CD14-positive monocyte (primary cell): ENCODE results near the gene ETS1. TPM values are rescaled to one million over a fixed set of nuclear protein-coding genes. Genes with fewer than 3 reads are reported as not detected.

Source experiments
- DNase-seq, 3 donors: peaks; one replicate each; pipeline ENCODE4 v3.0.0-alpha.2; 2011 to 2022
- H2AFZ ChIP-seq: 2 replicates; pipeline ENCODE4 v1.6.0; 2012; ENCODE audit warnings: mild to moderate bottlenecking, low read depth, low read length, inconsistent platforms; ENCODE audit not compliant: insufficient read depth, poor library complexity, severe bottlenecking
- H3K27ac ChIP-seq, 2 donors: 1 replicate in 1 of 2; 2 replicates in 1 of 2; pipeline ENCODE4 v1.5.1; 2012 to 2013; ENCODE audit warnings: low read length in 2 of 2, control low read depth in 1 of 2, inconsistent platforms in 1 of 2, low read depth in 1 of 2, mild to moderate bottlenecking in 1 of 2
- H3K27me3 ChIP-seq, 2 donors: one replicate each; pipeline versions ENCODE4 v1.6.0 to v1.6.1; 2011 to 2013; ENCODE audit warnings: low read length in 2 of 2; ENCODE audit not compliant: control insufficient read depth in 2 of 2, insufficient read depth in 2 of 2
- H3K36me3 ChIP-seq, 2 donors: replicated peaks in 1 of 2; 1 replicate in 1 of 2; 2 replicates in 1 of 2; pipeline versions ENCODE4 v1.5.1 to v1.6.1; 2012 to 2013; ENCODE audit warnings: low read length in 2 of 2, control low read depth in 1 of 2, inconsistent platforms in 1 of 2, mild to moderate bottlenecking in 1 of 2; ENCODE audit not compliant: insufficient read depth in 2 of 2, control insufficient read depth in 1 of 2
- H3K4me1 ChIP-seq, 2 donors: 1 replicate in 1 of 2; 2 replicates in 1 of 2; pipeline versions ENCODE4 v1.5.1 to v1.6.1; 2012 to 2013; ENCODE audit warnings: low read length in 2 of 2, control low read depth in 1 of 2, inconsistent platforms in 1 of 2, mild to moderate bottlenecking in 1 of 2, moderate library complexity in 1 of 2; ENCODE audit not compliant: insufficient read depth in 2 of 2, control insufficient read depth in 1 of 2
- H3K4me2 ChIP-seq: replicated peaks from 2 replicates; pipeline ENCODE3; 2012; ENCODE audit warnings: low read length, moderate library complexity, mild to moderate bottlenecking; ENCODE audit not compliant: poor library complexity, severe bottlenecking; ENCODE audit errors: extremely low read depth
- H3K4me3 ChIP-seq, 3 experiments: fragments of 200-600 bp in 1 of 3; sonication (generic) in 1 of 3; replicated peaks in 1 of 3; 1 replicate in 2 of 3; 2 replicates in 1 of 3; pipeline ENCODE4 v1.5.1; 2011 to 2013; ENCODE audit warnings: low read length in 3 of 3, mild to moderate bottlenecking in 3 of 3, control low read depth in 2 of 3, low read depth in 2 of 3, inconsistent platforms in 1 of 3, moderate library complexity in 1 of 3
- H3K79me2 ChIP-seq: 2 replicates; pipeline ENCODE4 v1.6.0; 2012; ENCODE audit warnings: mild to moderate bottlenecking, control low read depth, inconsistent platforms, low read length, moderate library complexity; ENCODE audit not compliant: insufficient read depth
- H3K9ac ChIP-seq: 2 replicates; pipeline ENCODE4 v1.6.0; 2017; ENCODE audit warnings: low read length, mild to moderate bottlenecking; ENCODE audit not compliant: insufficient read depth, poor library complexity, severe bottlenecking
- H3K9me3 ChIP-seq, 2 donors: replicated peaks in 1 of 2; 1 replicate in 1 of 2; 2 replicates in 1 of 2; pipeline versions ENCODE4 v1.5.1 to v1.6.1; 2012 to 2013; ENCODE audit warnings: low read length in 2 of 2, control low read depth in 1 of 2; ENCODE audit not compliant: control insufficient read depth in 1 of 2, insufficient read depth in 1 of 2
- H4K20me1 ChIP-seq: 2 replicates; pipeline ENCODE4 v1.6.0; 2012; ENCODE audit warnings: mild to moderate bottlenecking, low read length, control low read depth, moderate library complexity; ENCODE audit not compliant: insufficient read depth
- H3K27ac Mint-ChIP-seq, 7 donors: one replicate each; pipeline ENCODE4 v1.8.0; 2020; ENCODE audit warnings: mild to moderate bottlenecking in 7 of 7, mixed read lengths in 7 of 7, moderate library complexity in 6 of 7, inconsistent platforms in 2 of 7
- H3K27me3 Mint-ChIP-seq, 3 donors: one replicate each; pipeline ENCODE4 v1.8.0; 2021 to 2022; ENCODE audit warnings: low read depth in 3 of 3, mild to moderate bottlenecking in 3 of 3, mixed read lengths in 3 of 3, moderate library complexity in 3 of 3, inconsistent platforms in 1 of 3
- H3K36me3 Mint-ChIP-seq, 2 donors: one replicate each; pipeline ENCODE4 v1.8.0; 2020; ENCODE audit warnings: mixed read lengths in 2 of 2, inconsistent platforms in 1 of 2, mild to moderate bottlenecking in 1 of 2
- H3K4me1 Mint-ChIP-seq: one replicate; pipeline ENCODE4 v1.8.0; 2020; ENCODE audit warnings: mild to moderate bottlenecking, mixed read lengths
- H3K4me3 Mint-ChIP-seq, 2 donors: one replicate each; pipeline ENCODE4 v1.8.0; 2020; ENCODE audit warnings: mild to moderate bottlenecking in 2 of 2, mixed read lengths in 2 of 2, moderate library complexity in 1 of 2
- H3K9me3 Mint-ChIP-seq, 7 donors: one replicate each; pipeline ENCODE4 v1.8.0; 2020 to 2022; ENCODE audit warnings: mixed read lengths in 7 of 7, mild to moderate bottlenecking in 6 of 7, moderate library complexity in 6 of 7, inconsistent platforms in 2 of 7
- WGBS: methylation state at CpG from one replicate; pipeline ENCODE4 v1.1.5; 2013; ENCODE audit warnings: missing lambda C conversion rate; ENCODE audit not compliant: insufficient coverage; 5-methylcytosine and 5-hydroxymethylcytosine counted together
- intact Hi-C, 2 donors: fragments of 100-400 bp; cut with micrococcal nuclease; formaldehyde crosslinking; loops; one replicate each; pipeline versions ENCODE4 v1.15.0 to v1.15.1; 2023
- polyA plus RNA-seq, 3 donors: library from polyadenylated mRNA; depleted of rRNA in 1 of 3; unstranded in 2 of 3; stranded (reverse) in 1 of 3; fragments of 300-500 nt in 2 of 3; fragments of >200 nt in 1 of 3; fragmentation: Illumina TruSeq in 2 of 3; gene quantifications; 1 replicate in 2 of 3; 2 replicates in 1 of 3; pipeline ENCODE4 v1.2.3, GENCODE V29; 2012 to 2021
- TF ChIP-seq, protein P1 (sequence below): fragments of 200-600 bp; IDR thresholded peaks from one replicate; pipeline ENCODE4 v1.8.0; 2022; ENCODE audit warnings: antibody characterized with exemption, mild to moderate bottlenecking

The ETS1 gene
- polyA plus RNA-seq, 3 donors, result 0.67 to 1.6 (median 1.6) TPM

DNA sequence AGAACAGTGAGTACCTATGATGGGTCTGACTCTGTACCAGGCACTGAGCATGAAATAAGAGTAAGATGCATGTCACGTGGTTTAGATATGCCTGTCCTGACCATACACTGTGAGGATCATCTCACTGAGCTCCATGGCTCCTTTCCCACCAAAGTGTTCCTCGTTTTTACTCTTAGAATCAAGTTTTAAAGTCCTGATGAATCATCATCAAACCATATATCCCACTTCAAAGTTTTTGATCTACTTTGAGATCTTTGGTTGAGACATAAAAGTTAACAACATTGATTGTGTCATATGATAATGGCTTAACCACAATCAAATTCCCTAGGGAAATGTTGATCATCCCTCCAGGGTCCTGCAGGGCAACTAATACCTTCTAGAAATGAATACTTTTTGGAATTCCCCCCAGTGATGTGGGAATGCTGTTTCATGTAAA lies 12.8 kb downstream of the ETS1 start:
- Histone ChIP-seq H3K9ac (no peak overlapping the region), H2AFZ (no peak overlapping the region), H3K79me2 (no peaks in the 10 kb centered on the region), H3K36me3 (no peaks in the 10 kb centered on the region), H3K27me3 (no peaks in the 10 kb centered on the region), H3K27ac (no peak overlapping the region), H4K20me1 (no peaks in the 10 kb centered on the region), H3K9me3 (no peaks in the 10 kb centered on the region), H3K4me3 (no peak overlapping the region), H3K4me1 (peaks cover 22 to 34% of the 10 kb centered on the region in 2 donors), H3K4me2 (no peak overlapping the region)
- H3K27ac Mint-ChIP-seq, result no peak overlapping the region
- H3K4me1 Mint-ChIP-seq, result peaks cover 27% of the 10 kb centered on the region
- intact Hi-C loops, result no loop called here
- peaks cover 0 to 3% (median 0%) of the 10 kb centered on the region in 3 donors for H3K27me3 Mint-ChIP-seq
- no peaks in the 10 kb centered on the region for H3K36me3 Mint-ChIP-seq
- H3K9me3 Mint-ChIP-seq, result no peaks in the 10 kb centered on the region
- no peak overlapping the region for H3K4me3 Mint-ChIP-seq
- no peak for DNase-seq
- TF ChIP-seq, protein P1, sequence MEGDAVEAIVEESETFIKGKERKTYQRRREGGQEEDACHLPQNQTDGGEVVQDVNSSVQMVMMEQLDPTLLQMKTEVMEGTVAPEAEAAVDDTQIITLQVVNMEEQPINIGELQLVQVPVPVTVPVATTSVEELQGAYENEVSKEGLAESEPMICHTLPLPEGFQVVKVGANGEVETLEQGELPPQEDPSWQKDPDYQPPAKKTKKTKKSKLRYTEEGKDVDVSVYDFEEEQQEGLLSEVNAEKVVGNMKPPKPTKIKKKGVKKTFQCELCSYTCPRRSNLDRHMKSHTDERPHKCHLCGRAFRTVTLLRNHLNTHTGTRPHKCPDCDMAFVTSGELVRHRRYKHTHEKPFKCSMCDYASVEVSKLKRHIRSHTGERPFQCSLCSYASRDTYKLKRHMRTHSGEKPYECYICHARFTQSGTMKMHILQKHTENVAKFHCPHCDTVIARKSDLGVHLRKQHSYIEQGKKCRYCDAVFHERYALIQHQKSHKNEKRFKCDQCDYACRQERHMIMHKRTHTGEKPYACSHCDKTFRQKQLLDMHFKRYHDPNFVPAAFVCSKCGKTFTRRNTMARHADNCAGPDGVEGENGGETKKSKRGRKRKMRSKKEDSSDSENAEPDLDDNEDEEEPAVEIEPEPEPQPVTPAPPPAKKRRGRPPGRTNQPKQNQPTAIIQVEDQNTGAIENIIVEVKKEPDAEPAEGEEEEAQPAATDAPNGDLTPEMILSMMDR, result no peak
- 100% methylated on average over 1 of the region's 2 CpGs for WGBS

DNA sequence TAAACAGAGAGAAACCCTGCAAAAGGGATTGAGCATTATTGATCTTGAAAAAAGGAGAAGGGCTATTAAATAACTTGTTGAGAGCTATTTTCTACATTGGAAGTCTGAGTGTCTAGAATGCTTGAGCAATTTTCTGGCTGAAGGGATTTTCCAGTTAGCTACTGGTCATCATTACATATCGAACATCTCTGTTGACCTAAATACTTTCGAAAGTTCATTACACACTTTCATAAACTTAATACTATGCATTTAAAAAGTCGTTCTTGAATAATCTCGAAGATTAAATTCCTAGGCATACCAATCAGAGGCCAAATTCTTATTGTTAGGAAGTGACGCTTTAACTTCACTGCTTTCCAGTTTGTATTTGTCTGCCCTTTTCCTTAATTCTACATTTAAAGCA lies 13.7 kb downstream of the ETS1 start:
- no peak overlapping the region for H2AFZ ChIP-seq
- no peak overlapping the region for H3K4me3 ChIP-seq
- no peak overlapping the region for H3K27ac ChIP-seq
- Mint-ChIP-seq H3K27ac (peak overlapping the region in 1 of 7 donors; percentile 2), H3K36me3 (no peaks in the 10 kb centered on the region), H3K9me3 (no peaks in the 10 kb centered on the region), H3K4me1 (peaks cover 27% of the 10 kb centered on the region), H3K27me3 (peaks cover 0 to 3% (median 0%) of the 10 kb centered on the region in 3 donors), H3K4me3 (no peak overlapping the region)
- 90% methylated on average over 2 of the region's 5 CpGs for WGBS
- intact Hi-C loops, result no loop called here
- no peaks in the 10 kb centered on the region for H4K20me1 ChIP-seq
- H3K79me2 ChIP-seq, result no peaks in the 10 kb centered on the region
- TF ChIP-seq, protein P1, result no peak
- no peak overlapping the region for H3K9ac ChIP-seq
- H3K4me1 ChIP-seq, result peaks cover 18 to 28% of the 10 kb centered on the region in 2 donors
- H3K27me3 ChIP-seq, result no peaks in the 10 kb centered on the region
- H3K36me3 ChIP-seq, result no peaks in the 10 kb centered on the region
- no peak overlapping the region for H3K4me2 ChIP-seq
- no peaks in the 10 kb centered on the region for H3K9me3 ChIP-seq
- DNase-seq, result peak in 1 of 3 donors; percentile 43
